DOHH2 (cell line): ENCODE data around the gene KATNIP.
"Not testable (repeated sequence)": the region's sequence is repeated elsewhere in the genome, so short reads cannot be mapped to it uniquely, and the experiment has no call there.

Source experiments
- CTCF ChIP-seq: fragments of 200-600 bp; sonication (generic); IDR thresholded peaks from one replicate; pipeline ENCODE4 v1.5.1; 2014; ENCODE audit warnings: antibody characterized with exemption, mild to moderate bottlenecking, low read depth, low read length; ENCODE audit not compliant: poor library complexity, severe bottlenecking
- EZH2phosphoT487 ChIP-seq: fragments of 200-600 bp; sonication (generic); IDR thresholded peaks from 2 replicates; pipeline ENCODE4 v1.6.1; 2017; ENCODE audit warnings: borderline replicate concordance, mild to moderate bottlenecking, antibody characterized with exemption, low read length, moderate library complexity, mixed read lengths

- TF ChIP-seq CTCF, EZH2phosphoT487: not testable (repeated sequence)
Observed at GRCh38 chr16:27570986-27571385, 21.0 kb downstream of the KATNIP start.
